Testis (tissue), 2 donors: Measurements from ENCODE around the gene SEC14L5.

Experiments
- POLR2A ChIP-seq: fragments of 450-650 bp; IDR thresholded peaks from one replicate; pipeline ENCODE4 v1.6.1; 2017; ENCODE audit warnings: antibody characterized with exemption, mild to moderate bottlenecking, moderate library complexity
- TF ChIP-seq, protein P1 (sequence below), 3 experiments: fragments of 450-650 bp in 2 of 3; fragments of 200-600 bp in 1 of 3; sonication (generic) in 1 of 3; IDR thresholded peaks; one replicate each; pipeline ENCODE4 v1.5.1; 2016 to 2019; ENCODE audit warnings: antibody characterized with exemption in 3 of 3, mild to moderate bottlenecking in 2 of 3, moderate library complexity in 1 of 3

DNA sequence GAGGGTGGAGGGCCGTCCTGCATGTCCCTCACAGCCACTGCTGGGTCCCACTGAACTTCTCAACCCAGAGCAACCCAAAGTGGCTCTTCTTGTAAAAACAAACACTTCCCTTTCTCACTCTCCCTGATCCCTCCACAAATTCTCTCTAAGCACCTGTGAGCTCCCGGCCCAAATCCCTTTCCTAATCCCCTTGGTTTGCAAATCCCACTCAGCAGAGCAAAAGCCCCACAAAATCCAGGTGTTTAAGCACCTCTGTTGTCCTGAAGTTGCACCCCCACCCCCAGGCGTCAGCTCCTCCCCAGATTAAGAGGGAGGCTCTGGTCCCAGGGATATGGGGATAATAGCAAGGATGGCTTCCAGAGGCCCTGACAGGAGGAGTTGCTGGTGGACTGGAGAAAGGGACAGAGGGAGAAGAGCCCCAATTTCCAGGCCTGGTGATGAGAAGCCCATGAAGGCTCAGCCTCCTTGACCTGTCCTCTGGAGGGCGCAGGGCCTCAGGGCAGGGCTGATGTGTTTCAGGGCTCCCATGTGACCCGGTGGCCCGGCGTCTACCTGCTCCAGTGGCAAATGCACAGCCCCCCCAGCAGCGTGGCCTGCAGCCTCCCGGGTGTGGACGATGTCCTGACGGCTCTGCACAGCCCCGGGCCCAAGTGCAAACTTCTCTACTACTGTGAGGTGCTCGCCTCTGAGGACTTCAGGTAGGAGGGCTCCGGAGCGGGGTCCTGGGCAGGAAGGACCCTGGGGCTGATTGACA, 52.6 kb downstream of the SEC14L5 start:
- TF ChIP-seq, protein P1, sequence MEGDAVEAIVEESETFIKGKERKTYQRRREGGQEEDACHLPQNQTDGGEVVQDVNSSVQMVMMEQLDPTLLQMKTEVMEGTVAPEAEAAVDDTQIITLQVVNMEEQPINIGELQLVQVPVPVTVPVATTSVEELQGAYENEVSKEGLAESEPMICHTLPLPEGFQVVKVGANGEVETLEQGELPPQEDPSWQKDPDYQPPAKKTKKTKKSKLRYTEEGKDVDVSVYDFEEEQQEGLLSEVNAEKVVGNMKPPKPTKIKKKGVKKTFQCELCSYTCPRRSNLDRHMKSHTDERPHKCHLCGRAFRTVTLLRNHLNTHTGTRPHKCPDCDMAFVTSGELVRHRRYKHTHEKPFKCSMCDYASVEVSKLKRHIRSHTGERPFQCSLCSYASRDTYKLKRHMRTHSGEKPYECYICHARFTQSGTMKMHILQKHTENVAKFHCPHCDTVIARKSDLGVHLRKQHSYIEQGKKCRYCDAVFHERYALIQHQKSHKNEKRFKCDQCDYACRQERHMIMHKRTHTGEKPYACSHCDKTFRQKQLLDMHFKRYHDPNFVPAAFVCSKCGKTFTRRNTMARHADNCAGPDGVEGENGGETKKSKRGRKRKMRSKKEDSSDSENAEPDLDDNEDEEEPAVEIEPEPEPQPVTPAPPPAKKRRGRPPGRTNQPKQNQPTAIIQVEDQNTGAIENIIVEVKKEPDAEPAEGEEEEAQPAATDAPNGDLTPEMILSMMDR (IDR thresholded peaks at IDR 0.05) = no peak
- no peak for TF ChIP-seq POLR2A
